Right cardiac atrium (tissue), 5 donors: Measurements from ENCODE around the gene PRG3. TPM values are rescaled to one million over a fixed set of nuclear protein-coding genes. Genes with fewer than 3 reads are reported as not detected.

ENCODE experiments used
- ATAC-seq, 2 donors: fragments of 200-7000 bp; cut with Tn5 transposase; one replicate each; pipeline versions ENCODE4 v1.8.0 to v1.9.1; 2020; ENCODE audit warnings: moderate library complexity in 2 of 2, mild to moderate bottlenecking in 1 of 2
- DNase-seq, 3 donors: peaks; one replicate each; pipeline ENCODE4 v3.0.0-alpha.2; 2020
- H3K27ac ChIP-seq: one replicate; pipeline ENCODE4 v1.5.1; 2013; ENCODE audit warnings: mild to moderate bottlenecking, low read length, control low read depth, moderate library complexity
- H3K27me3 ChIP-seq: one replicate; pipeline ENCODE4 v1.6.1; 2013; ENCODE audit not compliant: control insufficient read depth, insufficient read depth
- H3K4me1 ChIP-seq: one replicate; pipeline ENCODE4 v1.6.1; 2013; ENCODE audit warnings: low read length; ENCODE audit not compliant: control insufficient read depth, insufficient read depth
- H3K4me3 ChIP-seq: one replicate; pipeline ENCODE4 v1.5.1; 2013; ENCODE audit warnings: low read length, control low read depth
- H3K9me3 ChIP-seq: one replicate; pipeline ENCODE4 v1.6.1; 2013; ENCODE audit warnings: low read length; ENCODE audit not compliant: control insufficient read depth
- WGBS: extraction: QIAGEN DNeasy Blood & Tissue Kit; methylation state at CpG from one replicate; pipeline ENCODE4 v1.1.7; 2013; 5-methylcytosine and 5-hydroxymethylcytosine counted together
- intact Hi-C, 4 donors: fragments of 100-400 bp; cut with DNase I; formaldehyde crosslinking; loops; one replicate each; pipeline versions ENCODE4 v1.11.0 to v1.14.0; 2022 to 2023
- polyA plus RNA-seq: library from polyadenylated mRNA; stranded (reverse); fragments of 200-250 nt; gene quantifications from one replicate; pipeline ENCODE4 v1.2.3, GENCODE V29; 2013
- total RNA-seq, 4 donors: library from RNA; stranded (reverse); fragmentation: NEBNext Ultra II Directional; extraction: Animal tissue kit (Norgen Biotek cat#: 25700); gene quantifications; one replicate each; pipeline ENCODE4 v1.2.1, GENCODE V29; 2021
- donor health status: healthy with polysubstance abuse.
- donor health status: DM: no; HTN: yes; CAD: no.
- donor health status: DM: no; HTN: no; CAD: no.
- donor health status: DM: no; HTN: yes; CAD: no; lungs with severe emphysema.
- donor health status: DM: yes; HTN: yes; CAD: no.

The PRG3 gene
- total and polyA plus RNA-seq, 5 donors: not detected

DNA sequence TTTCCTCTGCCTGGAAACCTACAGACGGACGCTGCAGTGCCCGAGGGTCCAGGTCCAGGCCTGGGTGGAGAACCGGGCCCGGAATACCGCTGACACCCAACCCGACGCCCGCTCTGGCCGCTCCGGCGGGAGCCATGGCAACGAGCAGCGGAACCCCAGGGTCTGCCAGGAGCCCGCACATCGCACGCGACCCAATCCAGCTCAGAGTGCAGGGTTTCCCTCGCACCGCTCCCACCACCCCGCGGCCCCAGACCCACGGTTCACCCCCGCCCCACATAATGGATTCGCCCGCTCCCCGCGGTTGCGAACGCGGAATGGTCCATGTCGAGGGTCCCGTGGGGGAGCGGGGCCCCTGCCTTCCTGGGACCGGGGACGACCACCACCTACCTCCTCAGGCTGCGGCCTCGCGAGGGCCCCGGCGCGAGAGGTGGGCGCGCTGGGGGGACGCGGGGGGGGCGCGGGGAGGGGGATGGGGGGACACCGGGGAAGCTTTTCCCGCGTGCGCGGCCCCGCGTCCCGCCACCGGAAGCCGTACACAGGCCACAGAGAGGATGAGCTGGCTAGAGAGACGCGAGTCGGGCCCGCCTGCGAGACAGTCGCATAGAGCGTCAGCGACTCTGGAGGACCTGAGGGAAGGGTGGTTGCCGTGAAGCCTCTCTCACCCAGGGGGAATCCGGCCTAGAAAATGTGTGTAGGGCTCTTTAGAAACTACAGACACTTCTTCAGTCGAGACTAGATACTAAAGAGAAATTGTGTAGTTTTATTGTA lies 45.4 kb downstream of the PRG3 start, which contains the start of gene SSRP1:
SSRP1 (minus strand) TSS at position 550 of the 768 bp plus-strand sequence. CDS start 771 bp downstream, outside the sequence.
- intact Hi-C loops: no loop called here
- Histone ChIP-seq H3K4me3 (peak within 1 kb of the TSS; percentile 96), H3K4me1 (peaks cover 2% of the 10 kb centered on the region), H3K9me3 (no peaks in the 10 kb centered on the region), H3K27me3 (no peaks in the 10 kb centered on the region), H3K27ac (peak within 1 kb of the TSS; percentile 55)
- ATAC-seq (peak; percentile 98), DNase-seq (peak; percentile 90 to 96 (median 95))
- under 1% methylated on average over 69 of the region's 69 CpGs for WGBS

DNA sequence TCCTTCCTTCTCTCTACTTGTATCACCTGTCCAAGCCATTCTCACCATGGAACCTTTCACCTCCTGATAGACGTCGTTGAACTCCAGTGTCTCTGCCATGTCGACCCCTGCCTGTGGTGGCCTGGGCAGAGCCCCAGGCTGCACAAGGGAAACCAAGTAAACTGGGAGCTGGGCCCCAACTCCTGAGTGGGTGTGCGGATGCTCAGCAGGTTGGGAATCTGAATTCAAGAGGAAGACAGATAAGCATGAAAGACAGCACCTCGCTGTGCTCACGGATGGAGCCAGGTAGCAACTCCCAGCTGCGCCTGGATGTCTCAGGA lies 46.0 kb downstream of the PRG3 start:
- WGBS: 4% methylated on average over 7 of the region's 7 CpGs
- H3K27me3 ChIP-seq: no peaks in the 10 kb centered on the region
- intact Hi-C loops: no loop called here
- DNase-seq: no peak
- peak overlapping the region; percentile 96 for H3K4me3 ChIP-seq
- peak overlapping the region; percentile 55 for H3K27ac ChIP-seq
- no peaks in the 10 kb centered on the region for H3K9me3 ChIP-seq
- ATAC-seq: peak in 1 of 2 donors; percentile 9
- peaks cover 2% of the 10 kb centered on the region for H3K4me1 ChIP-seq

DNA sequence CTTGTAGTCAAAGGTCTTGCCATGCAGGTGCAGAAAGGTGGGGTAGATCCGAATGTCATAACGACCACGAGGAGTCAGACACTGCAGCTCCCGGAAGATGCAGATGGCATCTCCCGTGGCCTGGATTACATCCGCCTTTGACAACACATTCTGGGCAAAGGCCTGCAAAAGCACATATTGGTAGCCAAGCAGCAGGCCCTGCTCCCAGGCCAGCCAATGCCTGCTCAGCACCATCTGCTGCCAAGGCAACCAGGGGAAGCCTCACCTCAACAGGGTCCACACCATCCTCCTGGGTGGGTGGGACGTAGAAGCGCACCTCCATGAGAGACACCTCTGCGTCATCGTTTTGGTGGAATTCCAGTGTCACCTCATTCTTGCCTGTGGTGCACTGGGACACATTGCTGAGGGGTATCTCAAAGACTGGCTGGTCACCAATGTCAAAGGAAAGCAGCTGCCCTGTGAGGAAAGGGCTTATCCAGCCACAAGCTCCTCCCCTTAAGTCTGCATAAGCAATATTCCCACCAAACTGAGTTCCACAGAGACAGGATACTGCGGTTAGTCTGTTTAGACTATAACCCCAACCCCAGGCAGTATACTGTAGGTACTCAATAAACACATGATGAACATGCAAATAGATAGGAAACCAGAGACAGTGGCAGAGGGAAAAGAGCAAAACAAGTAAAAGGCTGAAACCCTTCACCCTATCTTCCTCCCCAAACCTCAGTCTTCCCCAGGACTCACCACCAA lies 48.1 kb downstream of the PRG3 start:
- Histone ChIP-seq H3K9me3 (no peaks in the 10 kb centered on the region), H3K4me1 (peaks cover 2% of the 10 kb centered on the region), H3K27me3 (no peaks in the 10 kb centered on the region), H3K27ac (no peak overlapping the region), H3K4me3 (no peak overlapping the region)
- no peak for ATAC-seq
- 92% methylated on average over 11 of the region's 11 CpGs for WGBS
- intact Hi-C loops: no loop called here
- peak in 1 of 3 donors; percentile 18 for DNase-seq

GRCh38 chr11:57331720-57332119 lies 49.2 kb downstream of the PRG3 start:
- Histone ChIP-seq H3K9me3 (no peaks in the 10 kb centered on the region), H3K4me3 (no peak overlapping the region), H3K27ac (no peak overlapping the region), H3K27me3 (no peaks in the 10 kb centered on the region), H3K4me1 (peaks cover 2% of the 10 kb centered on the region)
- ATAC-seq (no peak), DNase-seq (peak in 1 of 3 donors; percentile 26)
- 94% methylated on average over 14 of the region's 14 CpGs for WGBS
- intact Hi-C loops: no loop called here

DNA sequence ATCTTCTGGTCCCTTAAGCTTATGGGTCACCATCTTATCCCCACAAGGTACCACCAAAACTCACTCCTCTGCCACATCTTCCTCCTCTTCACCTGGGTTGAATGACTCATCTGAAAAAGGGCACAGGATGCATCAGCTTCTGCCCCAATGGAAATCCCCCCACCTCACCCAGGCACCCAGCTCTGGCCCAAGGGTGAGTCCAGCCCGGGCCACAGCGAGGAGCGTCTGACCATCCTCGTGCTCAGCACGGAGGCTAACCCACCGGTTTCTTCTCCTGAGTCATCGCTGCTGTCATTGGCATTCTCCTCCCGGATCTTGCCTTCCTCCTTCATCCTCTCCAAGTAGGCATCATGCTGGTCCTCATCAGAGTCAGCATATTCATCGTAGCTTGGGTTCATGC lies 50.9 kb downstream of the PRG3 start:
- DNase-seq: peak in 1 of 3 donors; percentile 7
- H3K9me3 ChIP-seq: no peaks in the 10 kb centered on the region
- 89% methylated on average over 9 of the region's 9 CpGs for WGBS
- H3K4me1 ChIP-seq: peaks cover 12% of the 10 kb centered on the region
- H3K27ac ChIP-seq: no peak overlapping the region
- H3K4me3 ChIP-seq: no peak overlapping the region
- H3K27me3 ChIP-seq: no peaks in the 10 kb centered on the region
- no peak for ATAC-seq
- intact Hi-C loops: no loop called here

DNA sequence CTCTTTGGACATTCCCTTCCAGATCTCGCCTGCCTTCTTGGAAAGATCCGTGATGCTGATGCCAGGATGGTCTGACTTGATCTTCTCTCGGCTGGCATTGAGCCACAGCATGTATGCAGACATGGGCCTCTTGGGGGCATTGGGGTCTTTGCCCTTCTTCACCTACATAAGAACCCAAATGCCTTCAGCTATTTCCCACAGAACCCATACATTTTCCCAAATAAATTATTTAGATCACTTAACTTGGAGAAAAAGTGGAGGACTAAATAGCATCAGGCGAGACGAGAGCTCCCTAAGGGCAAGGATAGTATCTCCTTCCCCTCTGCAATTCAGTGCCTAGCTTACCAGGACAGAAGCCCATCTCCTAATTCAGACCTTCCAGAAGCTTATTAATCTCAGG lies 53.2 kb downstream of the PRG3 start:
- ATAC-seq: no peak

More for the DNA sequence above, 53.2 kb downstream of the PRG3 start:
- Histone ChIP-seq H3K4me1 (peaks cover 12% of the 10 kb centered on the region), H3K27ac (no peak overlapping the region), H3K4me3 (no peak overlapping the region), H3K9me3 (no peaks in the 10 kb centered on the region), H3K27me3 (no peaks in the 10 kb centered on the region)
- no peak for DNase-seq
- 94% methylated on average over 5 of the region's 5 CpGs for WGBS
- intact Hi-C loops: no loop called here

Other genes with a start within 250 kb of the PRG3 start
- under 1 TPM in 3 of 4 donors, not detected in 1; 0.08 to 0.09 (median 0.09) TPM for gene LRRC55, start 199.2 kb downstream of the PRG3 start, total RNA-seq
- 0.02 TPM for gene LRRC55, start 199.2 kb downstream of the PRG3 start, polyA plus RNA-seq
- gene APLNR, start 143.9 kb downstream of the PRG3 start, total RNA-seq: 10 to 100 TPM; 15.6 to 26.4 (median 17.9) TPM
- 2.2 TPM for gene APLNR, start 143.9 kb downstream of the PRG3 start, polyA plus RNA-seq
- 10 to 100 TPM; 45.8 to 77.1 (median 55.3) TPM for gene TNKS1BP1, start 56.2 kb downstream of the PRG3 start, total RNA-seq
- 52.0 TPM for gene TNKS1BP1, start 56.2 kb downstream of the PRG3 start, polyA plus RNA-seq
- 10 to 100 TPM; 43.1 to 46.6 (median 43.4) TPM for gene SSRP1, start 45.3 kb downstream of the PRG3 start, total RNA-seq
- gene SSRP1, start 45.3 kb downstream of the PRG3 start, polyA plus RNA-seq: 35.0 TPM
- not detected for gene P2RX3, start 42.8 kb downstream of the PRG3 start, total RNA-seq
- 0.20 TPM for gene P2RX3, start 42.8 kb downstream of the PRG3 start, polyA plus RNA-seq
- gene PRG2, start 9.5 kb upstream of the PRG3 start, total RNA-seq: under 1 TPM in 1 of 4 donors, not detected in 3; 0.23 TPM
- gene PRG2, start 9.5 kb upstream of the PRG3 start, polyA plus RNA-seq: 0.16 TPM
- 10 to 100 TPM; 24.1 to 37.0 (median 30.7) TPM for gene SLC43A3, start 46.0 kb upstream of the PRG3 start, total RNA-seq
- gene SLC43A3, start 46.0 kb upstream of the PRG3 start, polyA plus RNA-seq: 20.7 TPM
- 1 to 10 TPM in 1 of 4 donors, under 1 TPM in 3; 0.65 to 1.4 (median 0.79) TPM for gene RTN4RL2, start 79.4 kb upstream of the PRG3 start, total RNA-seq
- 0.97 TPM for gene RTN4RL2, start 79.4 kb upstream of the PRG3 start, polyA plus RNA-seq
- 1 to 10 TPM; 3.4 to 10.0 (median 8.8) TPM for gene SLC43A1, start 134.6 kb upstream of the PRG3 start, total RNA-seq
- 8.4 TPM for gene SLC43A1, start 134.6 kb upstream of the PRG3 start, polyA plus RNA-seq
- 10 to 100 TPM; 40.6 to 68.8 (median 50.2) TPM for gene TIMM10, start 149.6 kb upstream of the PRG3 start, total RNA-seq
- 59.2 TPM for gene TIMM10, start 149.6 kb upstream of the PRG3 start, polyA plus RNA-seq
- gene SMTNL1, start 156.4 kb upstream of the PRG3 start, total RNA-seq: not detected
- gene SMTNL1, start 156.4 kb upstream of the PRG3 start, polyA plus RNA-seq: not detected
- gene UBE2L6, start 186.5 kb upstream of the PRG3 start, total RNA-seq: 10 to 100 TPM; 22.6 to 28.8 (median 24.6) TPM
- gene UBE2L6, start 186.5 kb upstream of the PRG3 start, polyA plus RNA-seq: 19.8 TPM
- 100 to 1,000 TPM; 181 to 294 (median 203) TPM for gene SERPING1, start 216.5 kb upstream of the PRG3 start, total RNA-seq
- 268 TPM for gene SERPING1, start 216.5 kb upstream of the PRG3 start, polyA plus RNA-seq